NCI-H2081 treated with DMSO at 0.1 percent for 48 hours (cell line): ENCODE data around the gene PPCS.
A peak's percentile ranks its signal among the peaks of the same experiment; 100 is the strongest.
"Not testable (repeated sequence)": the region's sequence is repeated elsewhere in the genome, so short reads cannot be mapped to it uniquely, and the experiment has no call there.

Source experiments
- DNase-seq: peaks from one replicate; lab custom pipeline; 2025; lab: John Stamatoyannopoulos, UW

PPCS gene

GRCh38 chr1:42453386-42453785, 3.0 kb upstream of the PPCS start:
- no peak for DNase-seq

- no peak for DNase-seq
These were observed 1.9 kb upstream of the PPCS start for GRCh38 chr1:42454403-42454802.

- DNase-seq: no peak
These were observed 379 bp downstream of the PPCS start for GRCh38 chr1:42456754-42457089.

- DNase-seq: no peak
These were observed 4.9 kb downstream of the PPCS start for GRCh38 chr1:42461196-42461595.

GRCh38 chr1:42462828-42463763, 6.8 kb downstream of the PPCS start, which contains the start of gene CCDC30:
Gene CCDC30 (plus strand): TSS chr1:42463286. CDS start chr1:42480552, 17,266 bp downstream.
- peak; percentile 99 for DNase-seq

GRCh38 chr1:42463921-42464320, 7.6 kb downstream of the PPCS start:
- no peak for DNase-seq

- no peak for DNase-seq
These were observed 9.7 kb downstream of the PPCS start for GRCh38 chr1:42466030-42466429.

- no peak for DNase-seq
These were observed 13.4 kb downstream of the PPCS start for GRCh38 chr1:42469727-42470126.

GRCh38 chr1:42476605-42477004, 20.3 kb downstream of the PPCS start:
- no peak for DNase-seq

- DNase-seq: not testable (repeated sequence)
These were observed 21.0 kb downstream of the PPCS start for GRCh38 chr1:42477354-42477753.

- DNase-seq: no peak
These were observed 21.4 kb downstream of the PPCS start for GRCh38 chr1:42477775-42478174.

GRCh38 chr1:42479621-42480020, 23.3 kb downstream of the PPCS start:
- DNase-seq: no peak

- DNase-seq: no peak
These were observed 24.6 kb downstream of the PPCS start for GRCh38 chr1:42480921-42481320.

- no peak for DNase-seq
These were observed 26.4 kb downstream of the PPCS start for GRCh38 chr1:42482635-42483153.

- DNase-seq: no peak
These were observed 28.0 kb downstream of the PPCS start for GRCh38 chr1:42484382-42484781.

GRCh38 chr1:42490237-42490636, 33.9 kb downstream of the PPCS start:
- DNase-seq: no peak

- DNase-seq: not testable (repeated sequence)
These were observed 45.7 kb downstream of the PPCS start for GRCh38 chr1:42502031-42502430.

GRCh38 chr1:42504535-42505128, 48.3 kb downstream of the PPCS start:
- no peak for DNase-seq

GRCh38 chr1:42506576-42506975, 50.2 kb downstream of the PPCS start:
- DNase-seq: no peak
